HG03139 (cell line): ENCODE results near the gene USP36.
"Not testable (repeated sequence)": the region's sequence is repeated elsewhere in the genome, so short reads cannot be mapped to it uniquely, and the experiment has no call there.

Experiments
- ATAC-seq: cut with Tn5 transposase; IDR thresholded peaks from one replicate; pipeline ENCODE4 v1.9.1; 2021; ENCODE audit not compliant: unreplicated experiment

Gene USP36

GRCh38 chr17:78771758-78772382 is 68.7 kb downstream of the USP36 start:
- no peak for ATAC-seq

- no peak for ATAC-seq
Measured at GRCh38 chr17:78769196-78769773, 71.3 kb downstream of the USP36 start.

GRCh38 chr17:78767806-78768205 is 72.8 kb downstream of the USP36 start:
- no peak for ATAC-seq

- ATAC-seq = no peak
Measured at GRCh38 chr17:78766743-78767294, 73.8 kb downstream of the USP36 start.

GRCh38 chr17:78766225-78766624 is 74.4 kb downstream of the USP36 start:
- no peak for ATAC-seq

GRCh38 chr17:78765821-78766220 is 74.8 kb downstream of the USP36 start:
- no peak for ATAC-seq

- no peak for ATAC-seq
Measured at GRCh38 chr17:78764871-78765270, 75.7 kb downstream of the USP36 start.

GRCh38 chr17:78763561-78763960 is 77.1 kb downstream of the USP36 start:
- ATAC-seq = no peak

- no peak for ATAC-seq
Measured at GRCh38 chr17:78761789-78762406, 78.7 kb downstream of the USP36 start.

- no peak for ATAC-seq
Measured at GRCh38 chr17:78759969-78760352, 80.7 kb downstream of the USP36 start.

GRCh38 chr17:78759203-78759968 is 81.2 kb downstream of the USP36 start:
- peak; percentile 60 for ATAC-seq

- ATAC-seq = no peak
Measured at GRCh38 chr17:78753316-78754250, 87.0 kb downstream of the USP36 start.

GRCh38 chr17:78751447-78752161 is 89.0 kb downstream of the USP36 start:
- ATAC-seq = no peak

GRCh38 chr17:78751000-78751399 is 89.6 kb downstream of the USP36 start:
- ATAC-seq = not testable (repeated sequence)

GRCh38 chr17:78748730-78749317 is 91.8 kb downstream of the USP36 start:
- ATAC-seq = no peak

- peak; percentile 64 for ATAC-seq
Measured at GRCh38 chr17:78748048-78748729, 92.4 kb downstream of the USP36 start.

GRCh38 chr17:78747488-78747887 is 93.1 kb downstream of the USP36 start:
- ATAC-seq = no peak

GRCh38 chr17:78746949-78747269 is 93.7 kb downstream of the USP36 start:
- no peak for ATAC-seq
